Right lobe of liver (tissue), 4 donors: ENCODE data around the gene CPEB4.

Experiments used
- POLR2A ChIP-seq: fragments of 450-650 bp; IDR thresholded peaks from one replicate; pipeline ENCODE4 v1.6.1; 2017; ENCODE audit warnings: antibody characterized with exemption, mild to moderate bottlenecking
- TF ChIP-seq, protein P1 (sequence below), 4 donors: fragments of 200-600 bp in 3 of 4; fragments of 450-650 bp in 1 of 4; IDR thresholded peaks; one replicate each; pipeline versions ENCODE4 v1.5.1 to v1.8.0; 2016 to 2022; ENCODE audit warnings: antibody characterized with exemption in 4 of 4, mild to moderate bottlenecking in 2 of 4
- donor health status: DM: no; HTN: no; CAD: no.
- donor health status: DM: no; HTN: no; CAD: no.
- donor health status: DM: no; HTN: yes; CAD: no.

DNA sequence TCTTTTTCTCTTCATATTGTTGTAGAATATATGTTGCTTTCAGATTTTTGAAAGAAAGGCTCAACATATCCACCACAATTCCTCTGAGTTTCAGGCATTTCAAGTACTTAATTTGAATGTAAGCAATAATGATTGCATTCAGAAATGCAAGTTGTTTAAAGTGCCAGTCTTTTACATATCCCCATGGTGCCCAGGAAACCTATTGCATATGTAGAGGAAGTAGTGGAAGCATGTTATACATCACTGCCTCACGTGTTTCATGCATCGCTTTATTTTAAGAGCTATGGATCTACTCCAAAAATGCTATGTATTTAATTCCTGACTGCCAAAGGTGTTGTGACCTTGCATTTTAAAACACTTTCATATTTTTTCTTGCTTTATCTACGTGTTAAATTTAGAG, 28.1 kb downstream of the CPEB4 start:
- TF ChIP-seq, protein P1, sequence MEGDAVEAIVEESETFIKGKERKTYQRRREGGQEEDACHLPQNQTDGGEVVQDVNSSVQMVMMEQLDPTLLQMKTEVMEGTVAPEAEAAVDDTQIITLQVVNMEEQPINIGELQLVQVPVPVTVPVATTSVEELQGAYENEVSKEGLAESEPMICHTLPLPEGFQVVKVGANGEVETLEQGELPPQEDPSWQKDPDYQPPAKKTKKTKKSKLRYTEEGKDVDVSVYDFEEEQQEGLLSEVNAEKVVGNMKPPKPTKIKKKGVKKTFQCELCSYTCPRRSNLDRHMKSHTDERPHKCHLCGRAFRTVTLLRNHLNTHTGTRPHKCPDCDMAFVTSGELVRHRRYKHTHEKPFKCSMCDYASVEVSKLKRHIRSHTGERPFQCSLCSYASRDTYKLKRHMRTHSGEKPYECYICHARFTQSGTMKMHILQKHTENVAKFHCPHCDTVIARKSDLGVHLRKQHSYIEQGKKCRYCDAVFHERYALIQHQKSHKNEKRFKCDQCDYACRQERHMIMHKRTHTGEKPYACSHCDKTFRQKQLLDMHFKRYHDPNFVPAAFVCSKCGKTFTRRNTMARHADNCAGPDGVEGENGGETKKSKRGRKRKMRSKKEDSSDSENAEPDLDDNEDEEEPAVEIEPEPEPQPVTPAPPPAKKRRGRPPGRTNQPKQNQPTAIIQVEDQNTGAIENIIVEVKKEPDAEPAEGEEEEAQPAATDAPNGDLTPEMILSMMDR (IDR thresholded peaks at IDR 0.05) = no peak
- TF ChIP-seq POLR2A = no peak
